HepG2 (cell line): Measurements from ENCODE around the gene HECTD2. TPM values are rescaled to one million over a fixed set of nuclear protein-coding genes. Genes with fewer than 3 reads are reported as not detected.
A peak's percentile ranks its signal among the peaks of the same experiment; 100 is the strongest.

ENCODE experiments used
- HES4 ChIP-seq: sonication (generic); formaldehyde crosslinking; IDR thresholded peaks from 2 replicates; pipeline ENCODE4 v1.9.0; 2021; ENCODE audit warnings: mild to moderate bottlenecking, missing genetic modification reagents, borderline replicate concordance
- ISX ChIP-seq: sonication (generic); formaldehyde crosslinking; conservative IDR thresholded peaks from 2 replicates; pipeline ENCODE4 v1.5.0; 2020; ENCODE audit warnings: missing genetic modification reagents
- RFXAP ChIP-seq: sonication (generic); formaldehyde crosslinking; IDR thresholded peaks from 2 replicates; pipeline ENCODE4 v1.4.0; 2020; ENCODE audit warnings: missing genetic modification reagents, borderline replicate concordance
- SSRP1 ChIP-seq: IDR thresholded peaks from 2 replicates; pipeline ENCODE4 v1.6.1; 2016; ENCODE audit warnings: control low read depth
- WIZ ChIP-seq: sonication (generic); formaldehyde crosslinking; IDR thresholded peaks from 2 replicates; pipeline ENCODE4 v1.5.1; 2020; ENCODE audit warnings: mild to moderate bottlenecking, missing genetic modification reagents
- ZNF180 ChIP-seq: sonication (generic); formaldehyde crosslinking; IDR thresholded peaks from 2 replicates; pipeline ENCODE4 v1.4.0; 2020; ENCODE audit warnings: low read depth, missing genetic modification reagents, borderline replicate concordance
- ZNF350 ChIP-seq: sonication (generic); formaldehyde crosslinking; IDR thresholded peaks from 2 replicates; pipeline ENCODE4 v1.4.0; 2020; ENCODE audit warnings: mild to moderate bottlenecking, low read depth, missing genetic modification reagents, borderline replicate concordance
- ZNF674 ChIP-seq: sonication (generic); formaldehyde crosslinking; IDR thresholded peaks from 2 replicates; pipeline ENCODE4 v1.5.0; 2020; ENCODE audit warnings: low read depth, mild to moderate bottlenecking, missing genetic modification reagents
- ZNF773 ChIP-seq: sonication (generic); formaldehyde crosslinking; IDR thresholded peaks from 2 replicates; pipeline ENCODE4 v1.4.0; 2020; ENCODE audit warnings: missing genetic modification reagents, borderline replicate concordance
- polyA plus RNA-seq, 8 experiments: library from polyadenylated mRNA; depleted of rRNA in 3 of 8; stranded (reverse) in 7 of 8; unstranded in 1 of 8; fragments of >200 nt; fragmentation: Illumina TruSeq in 4 of 8; extraction: Trizol in 4 of 8; gene quantifications; 2 replicates each; pipeline versions ENCODE4 v1.2.1 to v1.2.3, GENCODE V29; 2011 to 2016; ENCODE audit warnings: low read depth in 4 of 8, missing spikeins in 1 of 8, mixed read lengths in 1 of 8; ENCODE audit not compliant: insufficient read depth in 1 of 8
- total RNA-seq, 5 experiments: library from RNA; depleted of rRNA; stranded (reverse); fragments of >200 nt; fragmentation: Illumina TruSeq; extraction: Trizol; gene quantifications; 2 replicates each; pipeline ENCODE4 v1.2.3, GENCODE V29; 2016; ENCODE audit warnings: low read depth in 1 of 5
- TF ChIP-seq, protein P1 (sequence below): sonication (generic); formaldehyde crosslinking; IDR thresholded peaks from 2 replicates; pipeline ENCODE4 v1.4.0; 2020; ENCODE audit warnings: missing genetic modification reagents
- TF ChIP-seq, protein P2 (sequence below): sonication (generic); formaldehyde crosslinking; IDR thresholded peaks from 2 replicates; pipeline ENCODE4 v1.4.0; 2020; ENCODE audit warnings: mild to moderate bottlenecking, missing genetic modification reagents
- TF ChIP-seq, protein P3 (sequence below): sonication (generic); formaldehyde crosslinking; IDR thresholded peaks from 2 replicates; pipeline ENCODE4 v1.8.1; 2023; ENCODE audit warnings: mild to moderate bottlenecking, missing genetic modification reagents, borderline replicate concordance
- TF ChIP-seq, protein P4 (sequence below): IDR thresholded peaks from 2 replicates; pipeline ENCODE4 v1.6.1; 2018; ENCODE audit warnings: missing genetic modification reagents, mild to moderate bottlenecking, missing compliant biosample characterization
- TF ChIP-seq, protein P5 (sequence below): IDR thresholded peaks from 2 replicates; pipeline ENCODE4 v1.6.1; 2016

Gene HECTD2
- total and polyA plus RNA-seq, 2 of the 13 experiments (the other 11 are each of a cell fraction or from before 2014, with no cell fraction given): 3.2 to 5.2 TPM

DNA sequence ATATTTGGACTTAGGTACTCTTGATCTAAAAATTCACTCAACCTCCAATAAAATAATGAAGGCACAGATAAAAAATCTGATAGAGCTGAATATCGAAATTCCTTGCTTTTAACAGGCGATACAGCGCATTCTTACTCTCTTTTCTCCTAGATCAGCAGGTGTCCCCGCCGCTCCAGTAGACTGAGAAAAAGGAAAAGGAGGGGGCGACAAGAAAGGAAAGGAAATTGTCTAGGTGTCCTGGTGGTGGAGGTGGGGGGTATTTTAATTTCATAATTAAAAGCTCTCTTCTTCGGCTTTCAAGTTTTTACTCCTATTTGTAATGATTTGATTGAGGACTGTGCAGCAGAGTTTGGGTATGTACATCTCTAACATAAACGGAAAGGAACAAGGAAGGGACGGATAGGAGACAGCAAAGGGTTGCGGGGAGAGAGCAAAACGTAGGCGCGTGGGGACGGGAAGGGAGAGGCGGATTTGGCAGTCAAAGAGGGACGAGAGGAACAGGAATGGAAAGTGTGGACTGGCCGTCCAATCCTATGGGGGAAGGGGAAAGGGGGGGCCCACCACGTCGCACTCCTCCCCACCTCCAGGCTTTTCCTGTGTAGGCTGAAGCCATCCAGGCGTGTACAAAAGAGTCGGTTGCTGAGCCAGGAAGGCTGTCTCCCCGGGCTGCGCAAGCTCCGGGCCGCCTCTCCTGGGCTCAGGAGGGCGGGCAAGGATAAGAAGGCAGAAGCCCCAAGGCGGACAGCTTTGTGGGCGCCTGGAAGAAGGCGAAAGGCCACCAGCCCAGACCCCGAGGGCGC is 875 bp upstream of the HECTD2 start (continued):
- TF ChIP-seq, protein P1, sequence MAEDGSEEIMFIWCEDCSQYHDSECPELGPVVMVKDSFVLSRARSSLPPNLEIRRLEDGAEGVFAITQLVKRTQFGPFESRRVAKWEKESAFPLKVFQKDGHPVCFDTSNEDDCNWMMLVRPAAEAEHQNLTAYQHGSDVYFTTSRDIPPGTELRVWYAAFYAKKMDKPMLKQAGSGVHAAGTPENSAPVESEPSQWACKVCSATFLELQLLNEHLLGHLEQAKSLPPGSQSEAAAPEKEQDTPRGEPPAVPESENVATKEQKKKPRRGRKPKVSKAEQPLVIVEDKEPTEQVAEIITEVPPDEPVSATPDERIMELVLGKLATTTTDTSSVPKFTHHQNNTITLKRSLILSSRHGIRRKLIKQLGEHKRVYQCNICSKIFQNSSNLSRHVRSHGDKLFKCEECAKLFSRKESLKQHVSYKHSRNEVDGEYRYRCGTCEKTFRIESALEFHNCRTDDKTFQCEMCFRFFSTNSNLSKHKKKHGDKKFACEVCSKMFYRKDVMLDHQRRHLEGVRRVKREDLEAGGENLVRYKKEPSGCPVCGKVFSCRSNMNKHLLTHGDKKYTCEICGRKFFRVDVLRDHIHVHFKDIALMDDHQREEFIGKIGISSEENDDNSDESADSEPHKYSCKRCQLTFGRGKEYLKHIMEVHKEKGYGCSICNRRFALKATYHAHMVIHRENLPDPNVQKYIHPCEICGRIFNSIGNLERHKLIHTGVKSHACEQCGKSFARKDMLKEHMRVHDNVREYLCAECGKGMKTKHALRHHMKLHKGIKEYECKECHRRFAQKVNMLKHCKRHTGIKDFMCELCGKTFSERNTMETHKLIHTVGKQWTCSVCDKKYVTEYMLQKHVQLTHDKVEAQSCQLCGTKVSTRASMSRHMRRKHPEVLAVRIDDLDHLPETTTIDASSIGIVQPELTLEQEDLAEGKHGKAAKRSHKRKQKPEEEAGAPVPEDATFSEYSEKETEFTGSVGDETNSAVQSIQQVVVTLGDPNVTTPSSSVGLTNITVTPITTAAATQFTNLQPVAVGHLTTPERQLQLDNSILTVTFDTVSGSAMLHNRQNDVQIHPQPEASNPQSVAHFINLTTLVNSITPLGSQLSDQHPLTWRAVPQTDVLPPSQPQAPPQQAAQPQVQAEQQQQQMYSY: peak; percentile 89; the same call in 1 of the 2 replicates
- TF ChIP-seq, protein P2, sequence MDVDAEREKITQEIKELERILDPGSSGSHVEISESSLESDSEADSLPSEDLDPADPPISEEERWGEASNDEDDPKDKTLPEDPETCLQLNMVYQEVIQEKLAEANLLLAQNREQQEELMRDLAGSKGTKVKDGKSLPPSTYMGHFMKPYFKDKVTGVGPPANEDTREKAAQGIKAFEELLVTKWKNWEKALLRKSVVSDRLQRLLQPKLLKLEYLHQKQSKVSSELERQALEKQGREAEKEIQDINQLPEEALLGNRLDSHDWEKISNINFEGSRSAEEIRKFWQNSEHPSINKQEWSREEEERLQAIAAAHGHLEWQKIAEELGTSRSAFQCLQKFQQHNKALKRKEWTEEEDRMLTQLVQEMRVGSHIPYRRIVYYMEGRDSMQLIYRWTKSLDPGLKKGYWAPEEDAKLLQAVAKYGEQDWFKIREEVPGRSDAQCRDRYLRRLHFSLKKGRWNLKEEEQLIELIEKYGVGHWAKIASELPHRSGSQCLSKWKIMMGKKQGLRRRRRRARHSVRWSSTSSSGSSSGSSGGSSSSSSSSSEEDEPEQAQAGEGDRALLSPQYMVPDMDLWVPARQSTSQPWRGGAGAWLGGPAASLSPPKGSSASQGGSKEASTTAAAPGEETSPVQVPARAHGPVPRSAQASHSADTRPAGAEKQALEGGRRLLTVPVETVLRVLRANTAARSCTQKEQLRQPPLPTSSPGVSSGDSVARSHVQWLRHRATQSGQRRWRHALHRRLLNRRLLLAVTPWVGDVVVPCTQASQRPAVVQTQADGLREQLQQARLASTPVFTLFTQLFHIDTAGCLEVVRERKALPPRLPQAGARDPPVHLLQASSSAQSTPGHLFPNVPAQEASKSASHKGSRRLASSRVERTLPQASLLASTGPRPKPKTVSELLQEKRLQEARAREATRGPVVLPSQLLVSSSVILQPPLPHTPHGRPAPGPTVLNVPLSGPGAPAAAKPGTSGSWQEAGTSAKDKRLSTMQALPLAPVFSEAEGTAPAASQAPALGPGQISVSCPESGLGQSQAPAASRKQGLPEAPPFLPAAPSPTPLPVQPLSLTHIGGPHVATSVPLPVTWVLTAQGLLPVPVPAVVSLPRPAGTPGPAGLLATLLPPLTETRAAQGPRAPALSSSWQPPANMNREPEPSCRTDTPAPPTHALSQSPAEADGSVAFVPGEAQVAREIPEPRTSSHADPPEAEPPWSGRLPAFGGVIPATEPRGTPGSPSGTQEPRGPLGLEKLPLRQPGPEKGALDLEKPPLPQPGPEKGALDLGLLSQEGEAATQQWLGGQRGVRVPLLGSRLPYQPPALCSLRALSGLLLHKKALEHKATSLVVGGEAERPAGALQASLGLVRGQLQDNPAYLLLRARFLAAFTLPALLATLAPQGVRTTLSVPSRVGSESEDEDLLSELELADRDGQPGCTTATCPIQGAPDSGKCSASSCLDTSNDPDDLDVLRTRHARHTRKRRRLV: no peak
- TF ChIP-seq ISX (CRISPR knock-in tag): 0 out of 2 replicates have a peak, but pooled peaks have one; percentile 21
- TF ChIP-seq SSRP1 (CRISPR knock-in tag): no peak
- TF ChIP-seq, protein P3, sequence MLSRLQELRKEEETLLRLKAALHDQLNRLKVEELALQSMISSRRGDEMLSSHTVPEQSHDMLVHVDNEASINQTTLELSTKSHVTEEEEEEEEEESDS (CRISPR knock-in tag): no peak
- no peak for TF ChIP-seq ZNF674 (CRISPR knock-in tag)
- TF ChIP-seq, protein P4, sequence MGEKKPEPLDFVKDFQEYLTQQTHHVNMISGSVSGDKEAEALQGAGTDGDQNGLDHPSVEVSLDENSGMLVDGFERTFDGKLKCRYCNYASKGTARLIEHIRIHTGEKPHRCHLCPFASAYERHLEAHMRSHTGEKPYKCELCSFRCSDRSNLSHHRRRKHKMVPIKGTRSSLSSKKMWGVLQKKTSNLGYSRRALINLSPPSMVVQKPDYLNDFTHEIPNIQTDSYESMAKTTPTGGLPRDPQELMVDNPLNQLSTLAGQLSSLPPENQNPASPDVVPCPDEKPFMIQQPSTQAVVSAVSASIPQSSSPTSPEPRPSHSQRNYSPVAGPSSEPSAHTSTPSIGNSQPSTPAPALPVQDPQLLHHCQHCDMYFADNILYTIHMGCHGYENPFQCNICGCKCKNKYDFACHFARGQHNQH: 0 out of 2 replicates have a peak, but pooled peaks have one; percentile 79
- TF ChIP-seq RFXAP: no peak
- 0 out of 2 replicates have a peak, but pooled peaks have one; percentile 13 for TF ChIP-seq HES4 (CRISPR knock-in tag)
- TF ChIP-seq, protein P5, sequence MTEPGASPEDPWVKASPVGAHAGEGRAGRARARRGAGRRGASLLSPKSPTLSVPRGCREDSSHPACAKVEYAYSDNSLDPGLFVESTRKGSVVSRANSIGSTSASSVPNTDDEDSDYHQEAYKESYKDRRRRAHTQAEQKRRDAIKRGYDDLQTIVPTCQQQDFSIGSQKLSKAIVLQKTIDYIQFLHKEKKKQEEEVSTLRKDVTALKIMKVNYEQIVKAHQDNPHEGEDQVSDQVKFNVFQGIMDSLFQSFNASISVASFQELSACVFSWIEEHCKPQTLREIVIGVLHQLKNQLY (CRISPR knock-in tag): 0 out of 2 replicates have a peak, but pooled peaks have one; percentile 31
- TF ChIP-seq ZNF773 (CRISPR knock-in tag): no peak
- no peak for TF ChIP-seq ZNF180 (CRISPR knock-in tag)
- 0 out of 2 replicates have a peak, but pooled peaks have one; percentile 52 for TF ChIP-seq WIZ (CRISPR knock-in tag)
- peak; percentile 85; the same call in 1 of the 2 replicates for TF ChIP-seq ZNF350 (CRISPR knock-in tag)
